OCI-LY3 (cell line): ENCODE measurements around the gene ZSCAN10.

Experiments used
- CTCF ChIP-seq: fragments of 200-600, 300-600 bp; sonication (generic); IDR thresholded peaks from 2 replicates; pipeline ENCODE4 v1.5.1; 2014; ENCODE audit warnings: antibody characterized with exemption, low read length, low read depth
- EZH2phosphoT487 ChIP-seq: fragments of 200-600 bp; shearing (Covaris generic); IDR thresholded peaks from 2 replicates; pipeline ENCODE4 v1.6.1; 2018; ENCODE audit warnings: antibody characterized with exemption, mixed run types, low read depth

DNA sequence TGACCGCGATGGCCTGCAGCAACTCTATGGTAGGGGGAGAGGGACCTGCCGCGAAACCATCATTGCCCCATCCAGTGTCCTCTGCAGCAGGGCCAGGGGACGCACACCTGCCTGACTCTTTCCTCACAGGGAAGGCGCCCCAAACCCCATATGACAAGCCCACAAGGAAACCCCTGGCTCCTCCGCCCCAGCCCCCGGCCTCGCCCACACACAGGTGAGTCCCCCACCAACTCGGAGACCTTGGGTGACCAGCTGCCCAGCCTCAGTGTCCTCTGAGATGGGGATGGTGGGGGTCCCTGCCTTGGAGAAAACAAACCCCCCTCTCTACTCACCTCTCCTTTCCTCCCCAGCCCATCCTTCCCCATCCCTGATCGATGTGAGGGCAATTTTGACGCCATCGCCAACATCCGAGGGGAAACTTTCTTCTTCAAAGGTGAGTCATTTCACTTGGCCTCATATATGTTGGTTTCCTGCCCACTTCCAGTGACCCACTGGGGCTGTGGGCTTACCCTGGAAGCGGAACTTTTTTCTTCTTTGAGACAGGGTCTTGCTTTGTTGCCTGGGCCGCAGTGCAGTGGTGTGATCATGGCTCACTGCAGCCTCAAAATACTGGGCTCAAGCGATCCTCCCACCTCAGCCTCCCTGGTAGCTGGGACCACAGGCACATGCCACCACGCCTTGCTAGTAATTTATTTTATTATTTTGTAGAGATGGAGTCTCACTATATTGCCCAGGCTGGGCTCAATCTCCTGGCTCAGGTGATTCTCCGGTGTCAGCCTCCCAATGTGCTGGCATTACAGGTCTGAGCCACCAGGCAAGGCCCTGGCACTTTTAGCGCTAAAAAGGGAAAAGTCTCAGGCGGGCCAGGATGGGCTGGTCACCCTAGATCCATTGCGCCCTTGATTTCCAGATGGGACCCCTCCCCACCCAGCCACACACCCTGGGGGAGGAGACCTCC lies 41.6 kb downstream of the ZSCAN10 start:
- no peak for TF ChIP-seq EZH2phosphoT487
- TF ChIP-seq CTCF: no peak
